Measurements from ENCODE around the gene RC3H1. TPM values are rescaled to one million over a fixed set of nuclear protein-coding genes. Genes with fewer than 3 reads are reported as not detected.

RC3H1 gene
- total and polyA plus RNA-seq, 9 of the 15 experiments (the other 6 are each of a cell fraction or from before 2014, with no cell fraction given) = 2.4 to 31.7 (median 12.4) TPM

DNA sequence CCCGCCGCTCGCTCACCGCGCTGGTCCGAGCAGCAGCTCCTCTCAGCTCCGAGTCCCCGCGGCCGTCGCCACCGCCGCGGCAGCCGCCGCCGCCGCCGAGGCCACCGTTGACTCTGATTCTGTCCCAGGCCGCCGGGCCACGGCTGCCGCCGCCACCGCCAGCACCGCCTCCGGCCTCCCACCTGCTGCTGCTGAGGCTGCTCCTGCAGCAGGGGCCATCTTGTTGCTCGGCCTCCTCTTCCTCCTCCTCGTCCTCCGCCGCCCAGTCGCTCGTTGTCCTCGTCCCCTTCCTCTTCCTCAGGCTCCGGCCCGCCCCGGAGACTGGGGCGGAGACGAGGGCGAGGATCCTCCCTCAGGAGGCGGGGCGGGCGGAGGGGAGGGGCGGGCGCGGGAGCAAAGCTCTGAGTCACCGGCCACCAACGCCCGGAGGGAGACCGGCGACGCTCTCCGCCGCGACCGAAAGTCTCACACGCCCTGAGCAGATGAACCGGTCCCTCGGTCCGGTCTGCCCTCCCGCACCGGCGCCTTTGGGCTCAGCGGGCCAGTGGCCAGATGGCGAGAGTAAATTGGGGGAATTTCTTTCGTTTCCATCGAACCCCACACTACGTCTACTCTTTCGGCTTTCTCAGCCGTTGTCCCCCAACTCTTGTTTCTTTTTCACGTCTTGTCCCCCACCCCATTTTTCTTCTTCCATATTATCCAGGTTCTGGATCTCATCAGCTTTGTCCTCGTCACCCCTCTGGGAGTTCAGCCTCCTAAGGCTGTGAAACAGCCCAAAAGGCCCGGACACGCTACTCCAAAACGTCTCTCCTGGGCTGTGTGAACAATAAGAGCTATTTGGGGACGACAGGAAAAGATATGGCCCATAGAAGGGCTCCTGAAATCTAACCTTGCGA lies at the start of gene RC3H1 (continued):
- TF ChIP-seq AFF1 (IDR thresholded peaks at IDR 0.05; ENCODE audit: low read depth in 1 of 2, partially characterized antibody in 2 of 2) = peak; percentile 61 to 88
- no peak for TF ChIP-seq ZSCAN32 (CRISPR knock-in tag; IDR thresholded peaks at IDR 0.05)
- TF ChIP-seq EP300 (IDR thresholded peaks at IDR 0.05; ENCODE audit: low read length) = 0 out of 2 replicates have a peak, but pooled peaks have one; percentile 24
- TF ChIP-seq ZNF79 (CRISPR knock-in tag; IDR thresholded peaks at IDR 0.05; ENCODE audit: low read depth) = no peak
- no peak for TF ChIP-seq ZNF436 (CRISPR knock-in tag; IDR thresholded peaks at IDR 0.05)
- no peak for TF ChIP-seq PHB (CRISPR knock-in tag; IDR thresholded peaks at IDR 0.05)
- peak; percentile 90 for TF ChIP-seq NFRKB (IDR thresholded peaks at IDR 0.05; ENCODE audit: low read depth)
- TF ChIP-seq HMGN3 (IDR thresholded peaks at IDR 0.05; ENCODE audit: borderline replicate concordance, extremely low read depth, insufficient read length, low read depth, low read length) = peak; percentile 90
- TF ChIP-seq FUS (optimal IDR thresholded peaks at IDR 0.05; ENCODE audit: low read depth, low read length) = peak; percentile 82
- no peak; the same call in 1 of the 2 replicates for TF ChIP-seq GTF2A2 (tag; IDR thresholded peaks at IDR 0.05)
- no peak for TF ChIP-seq TAL1 (IDR thresholded peaks at IDR 0.05)
- TF ChIP-seq CBX1 (IDR thresholded peaks at IDR 0.05; ENCODE audit: low read depth) = 0 out of 2 replicates have a peak, but pooled peaks have one; percentile 62
- peak; percentile 49 for TF ChIP-seq TAF7 (tag; IDR thresholded peaks at IDR 0.05)
- TF ChIP-seq ATF4 (CRISPR knock-in tag; IDR thresholded peaks at IDR 0.05) = no peak
- no peak for TF ChIP-seq TEAD4 (IDR thresholded peaks at IDR 0.05; ENCODE audit: low read length)
- no peak for TF ChIP-seq TEAD4 (CRISPR knock-in tag; IDR thresholded peaks at IDR 0.05; ENCODE audit: borderline replicate concordance)
- TF ChIP-seq DDX20 (tag; IDR thresholded peaks at IDR 0.05; ENCODE audit: low read depth) = no peak
- TF ChIP-seq, protein P1, sequence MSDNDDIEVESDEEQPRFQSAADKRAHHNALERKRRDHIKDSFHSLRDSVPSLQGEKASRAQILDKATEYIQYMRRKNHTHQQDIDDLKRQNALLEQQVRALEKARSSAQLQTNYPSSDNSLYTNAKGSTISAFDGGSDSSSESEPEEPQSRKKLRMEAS (CRISPR knock-in tag; IDR thresholded peaks at IDR 0.05) = no peak; the same call in 1 of the 2 replicates
- no peak for TF ChIP-seq NCOR1 (IDR thresholded peaks at IDR 0.05)
- no peak; the same call in 1 of the 2 replicates for TF ChIP-seq FOXJ2 (tag; IDR thresholded peaks at IDR 0.05)
- TF ChIP-seq HNRNPL (IDR thresholded peaks at IDR 0.05; ENCODE audit: low read depth, low read length) = no peak
- no peak for TF ChIP-seq NR0B1 (IDR thresholded peaks at IDR 0.05; ENCODE audit: partially characterized antibody)
- TF ChIP-seq HDAC3 (IDR thresholded peaks at IDR 0.05; ENCODE audit: borderline replicate concordance, partially characterized antibody) = no peak

Data from K562 (cell line).